ENCODE measurements around the gene KPNB1.

KPNB1 gene

GRCh38 chr17:47711366-47712099 is 61.8 kb downstream of the KPNB1 start:
- DNase-seq (ENCODE audit: low spot score), result no peak

GRCh38 chr17:47712330-47713023 is 62.8 kb downstream of the KPNB1 start:
- no peak for DNase-seq (ENCODE audit: low spot score)

- no peak for DNase-seq (ENCODE audit: low spot score)
Measured at GRCh38 chr17:47713980-47714700, 64.4 kb downstream of the KPNB1 start.

GRCh38 chr17:47714773-47715396 is 65.2 kb downstream of the KPNB1 start:
- DNase-seq (ENCODE audit: low spot score), result no peak

- no peak for DNase-seq (ENCODE audit: low spot score)
Measured at GRCh38 chr17:47715669-47716325, 66.1 kb downstream of the KPNB1 start.

GRCh38 chr17:47716375-47716774 is 66.7 kb downstream of the KPNB1 start:
- DNase-seq (ENCODE audit: low spot score), result no peak

- DNase-seq (ENCODE audit: low spot score), result no peak
Measured at GRCh38 chr17:47717261-47717697, 67.6 kb downstream of the KPNB1 start.

GRCh38 chr17:47717979-47718621 is 68.4 kb downstream of the KPNB1 start:
- DNase-seq (ENCODE audit: low spot score), result no peak

- no peak for DNase-seq (ENCODE audit: low spot score)
Measured at GRCh38 chr17:47718634-47719405, 69.1 kb downstream of the KPNB1 start.

GRCh38 chr17:47719411-47720152 is 69.9 kb downstream of the KPNB1 start:
- DNase-seq (ENCODE audit: low spot score), result peak; percentile 80

GRCh38 chr17:47720196-47720595 is 70.5 kb downstream of the KPNB1 start:
- no peak for DNase-seq (ENCODE audit: low spot score)

- peak; percentile 75 for DNase-seq (ENCODE audit: low spot score)
Measured at GRCh38 chr17:47720754-47721533, 71.2 kb downstream of the KPNB1 start.

GRCh38 chr17:47721725-47722124 is 72.0 kb downstream of the KPNB1 start:
- DNase-seq (ENCODE audit: low spot score), result no peak

- DNase-seq (ENCODE audit: low spot score), result no peak
Measured at GRCh38 chr17:47724705-47725104, 75.0 kb downstream of the KPNB1 start.

GRCh38 chr17:47725446-47726111 is 75.9 kb downstream of the KPNB1 start:
- DNase-seq (ENCODE audit: low spot score), result no peak

- no peak for DNase-seq (ENCODE audit: low spot score)
Measured at GRCh38 chr17:47726796-47727703, 77.3 kb downstream of the KPNB1 start.

- no peak for DNase-seq (ENCODE audit: low spot score)
Measured at GRCh38 chr17:47727704-47728036, 78.0 kb downstream of the KPNB1 start.
